GM13976 (cell line): ENCODE data around the gene LMO4.

Experiments used
- DNase-seq: peaks from one replicate; pipeline ENCODE4 v3.0.0; 2012; ENCODE audit warnings: low spot score
- CTCF ChIP-seq: IDR thresholded peaks from 2 replicates; pipeline ENCODE4 v1.5.1; 2012; ENCODE audit warnings: borderline replicate concordance, mild to moderate bottlenecking; ENCODE audit not compliant: insufficient read depth; ENCODE audit errors: extremely low read depth, missing control alignments, control extremely low read depth
- in situ Hi-C: fragments of 300-500 bp; cut with MboI; formaldehyde crosslinking; loops from one replicate; pipeline ENCODE4 v1.12.0; 2022; ENCODE audit warnings: low sequenced_read_pairs, mixed read lengths, inconsistent platforms; ENCODE audit not compliant: unreplicated experiment

The LMO4 gene

GRCh38 chr1:87292684-87293493, 35.8 kb upstream of the LMO4 start:
- peak; percentile 73 for TF ChIP-seq CTCF
- in situ Hi-C loops = loop anchor here (25.0 kb wide), 2 partner anchors 156 to 769 kb away; no protein-coding TSS in a partner anchor
- DNase-seq = peak; percentile 47

GRCh38 chr1:87294633-87295032, 34.0 kb upstream of the LMO4 start:
- TF ChIP-seq CTCF = no peak
- in situ Hi-C loops = loop anchor here (25.0 kb wide), 2 partner anchors 157 to 768 kb away; no protein-coding TSS in a partner anchor
- DNase-seq = no peak

GRCh38 chr1:87295445-87296110, 33.1 kb upstream of the LMO4 start:
- no peak for TF ChIP-seq CTCF
- in situ Hi-C loops = loop anchor here (25.0 kb wide), 2 partner anchors 158 to 767 kb away; no protein-coding TSS in a partner anchor
- DNase-seq = no peak

- in situ Hi-C loops = loop anchor here (25.0 kb wide), 2 partner anchors 159 to 766 kb away; no protein-coding TSS in a partner anchor
- no peak for DNase-seq
- TF ChIP-seq CTCF = no peak
Observed at GRCh38 chr1:87296206-87296605, 32.5 kb upstream of the LMO4 start.

GRCh38 chr1:87299661-87300060, 29.0 kb upstream of the LMO4 start:
- no peak for DNase-seq
- TF ChIP-seq CTCF = no peak
- in situ Hi-C loops = loop anchor here (25.0 kb wide), 2 partner anchors 162 to 763 kb away; no protein-coding TSS in a partner anchor

- DNase-seq = no peak
- TF ChIP-seq CTCF = no peak
- in situ Hi-C loops = no loop called here
Observed at GRCh38 chr1:87300628-87301027, 28.1 kb upstream of the LMO4 start.
